Endometrium (tissue), 2 donors: ENCODE data around the gene SMCP.

Experiments used
- FAIRE-seq: peaks from 2 replicates; lab custom pipeline; 2012; peaks lifted over from hg19 to GRCh38; lab: Jason Lieb, UNC
- donor health status: control.
- donor health status: control.

SMCP gene

GRCh38 chr1:152886758-152887409 is 8.8 kb downstream of the SMCP start:
- no peak for FAIRE-seq

GRCh38 chr1:152888126-152888525 is 10.0 kb downstream of the SMCP start:
- no peak for FAIRE-seq

- FAIRE-seq = no peak
Measured at GRCh38 chr1:152899027-152899426, 20.9 kb downstream of the SMCP start.

- no peak for FAIRE-seq
Measured at GRCh38 chr1:152899883-152900282, 21.8 kb downstream of the SMCP start.

- FAIRE-seq = no peak
Measured at GRCh38 chr1:152901631-152902030, 23.5 kb downstream of the SMCP start.

- FAIRE-seq = no peak
Measured at GRCh38 chr1:152902636-152903035, 24.5 kb downstream of the SMCP start.

- no peak for FAIRE-seq
Measured at GRCh38 chr1:152904688-152905440, 26.7 kb downstream of the SMCP start.

GRCh38 chr1:152906023-152906565 is 28.0 kb downstream of the SMCP start:
- FAIRE-seq = no peak

GRCh38 chr1:152907686-152908601 is 29.8 kb downstream of the SMCP start, which contains the start of gene IVL:
IVL (plus strand) TSS chr1:152908546; CDS start chr1:152909798, 1,252 bp downstream.
- no peak for FAIRE-seq

GRCh38 chr1:152909206-152909605 is 31.1 kb downstream of the SMCP start:
- no peak for FAIRE-seq

- FAIRE-seq = no peak
Measured at GRCh38 chr1:152912471-152912870, 34.3 kb downstream of the SMCP start.

GRCh38 chr1:152912900-152913299 is 34.8 kb downstream of the SMCP start:
- FAIRE-seq = no peak

- FAIRE-seq = no peak
Measured at GRCh38 chr1:152917794-152918193, 39.7 kb downstream of the SMCP start.

GRCh38 chr1:152919071-152919470 is 40.9 kb downstream of the SMCP start:
- no peak for FAIRE-seq

GRCh38 chr1:152924191-152924590 is 46.1 kb downstream of the SMCP start:
- FAIRE-seq = no peak

GRCh38 chr1:152926091-152926490 is 48.0 kb downstream of the SMCP start:
- FAIRE-seq = no peak

GRCh38 chr1:152928671-152929070 is 50.5 kb downstream of the SMCP start:
- FAIRE-seq = no peak

GRCh38 chr1:152932170-152932811 is 54.2 kb downstream of the SMCP start:
- no peak for FAIRE-seq

- FAIRE-seq = no peak
Measured at GRCh38 chr1:152933196-152933595, 55.1 kb downstream of the SMCP start.
